HL-60 (cell line): ENCODE measurements around the gene OR5AU1.

Experiments
- REST ChIP-seq: IDR thresholded peaks from 2 replicates; pipeline ENCODE4 v1.6.1; 2012; ENCODE audit warnings: low read depth; ENCODE audit not compliant: insufficient replicate concordance
- TF ChIP-seq, protein P1 (sequence below): IDR thresholded peaks from one replicate; pipeline ENCODE4 v1.5.1; 2011; ENCODE audit warnings: low read length, control low read depth, inconsistent platforms; ENCODE audit not compliant: insufficient read depth

DNA sequence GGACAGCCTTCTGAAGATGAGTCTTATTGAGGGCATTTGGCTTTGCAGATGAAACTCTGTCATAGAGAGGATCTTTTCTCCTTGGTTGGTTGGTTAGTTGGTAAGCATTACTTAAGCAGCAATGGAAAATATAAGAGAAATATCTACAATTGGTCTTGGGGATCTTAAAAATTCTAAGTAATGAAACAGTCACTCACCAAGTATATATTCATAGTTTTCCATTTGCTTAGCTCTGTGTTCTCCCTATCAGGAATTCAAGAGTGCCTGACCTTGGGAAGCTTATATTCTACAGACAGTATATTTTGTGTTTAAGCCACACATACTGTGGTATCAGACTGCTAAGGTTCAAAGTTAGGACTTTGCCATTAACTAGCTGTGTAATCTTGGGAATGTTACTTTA is at the start of gene OR5AU1:
- TF ChIP-seq, protein P1, sequence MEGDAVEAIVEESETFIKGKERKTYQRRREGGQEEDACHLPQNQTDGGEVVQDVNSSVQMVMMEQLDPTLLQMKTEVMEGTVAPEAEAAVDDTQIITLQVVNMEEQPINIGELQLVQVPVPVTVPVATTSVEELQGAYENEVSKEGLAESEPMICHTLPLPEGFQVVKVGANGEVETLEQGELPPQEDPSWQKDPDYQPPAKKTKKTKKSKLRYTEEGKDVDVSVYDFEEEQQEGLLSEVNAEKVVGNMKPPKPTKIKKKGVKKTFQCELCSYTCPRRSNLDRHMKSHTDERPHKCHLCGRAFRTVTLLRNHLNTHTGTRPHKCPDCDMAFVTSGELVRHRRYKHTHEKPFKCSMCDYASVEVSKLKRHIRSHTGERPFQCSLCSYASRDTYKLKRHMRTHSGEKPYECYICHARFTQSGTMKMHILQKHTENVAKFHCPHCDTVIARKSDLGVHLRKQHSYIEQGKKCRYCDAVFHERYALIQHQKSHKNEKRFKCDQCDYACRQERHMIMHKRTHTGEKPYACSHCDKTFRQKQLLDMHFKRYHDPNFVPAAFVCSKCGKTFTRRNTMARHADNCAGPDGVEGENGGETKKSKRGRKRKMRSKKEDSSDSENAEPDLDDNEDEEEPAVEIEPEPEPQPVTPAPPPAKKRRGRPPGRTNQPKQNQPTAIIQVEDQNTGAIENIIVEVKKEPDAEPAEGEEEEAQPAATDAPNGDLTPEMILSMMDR, result no peak
- no peak for TF ChIP-seq REST
